CD14-positive monocyte (primary cell): ENCODE data around the gene SHD. TPM values are rescaled to one million over a fixed set of nuclear protein-coding genes. Genes with fewer than 3 reads are reported as not detected.

Experiments
- DNase-seq, 3 donors: peaks; one replicate each; pipeline ENCODE4 v3.0.0-alpha.2; 2011 to 2022
- H2AFZ ChIP-seq: 2 replicates; pipeline ENCODE4 v1.6.0; 2012; ENCODE audit warnings: mild to moderate bottlenecking, low read depth, low read length, inconsistent platforms; ENCODE audit not compliant: insufficient read depth, poor library complexity, severe bottlenecking
- H3K27ac ChIP-seq, 2 donors: 1 replicate in 1 of 2; 2 replicates in 1 of 2; pipeline ENCODE4 v1.5.1; 2012 to 2013; ENCODE audit warnings: low read length in 2 of 2, control low read depth in 1 of 2, inconsistent platforms in 1 of 2, low read depth in 1 of 2, mild to moderate bottlenecking in 1 of 2
- H3K27me3 ChIP-seq, 2 donors: one replicate each; pipeline versions ENCODE4 v1.6.0 to v1.6.1; 2011 to 2013; ENCODE audit warnings: low read length in 2 of 2; ENCODE audit not compliant: control insufficient read depth in 2 of 2, insufficient read depth in 2 of 2
- H3K36me3 ChIP-seq, 2 donors: replicated peaks in 1 of 2; 1 replicate in 1 of 2; 2 replicates in 1 of 2; pipeline versions ENCODE4 v1.5.1 to v1.6.1; 2012 to 2013; ENCODE audit warnings: low read length in 2 of 2, control low read depth in 1 of 2, inconsistent platforms in 1 of 2, mild to moderate bottlenecking in 1 of 2; ENCODE audit not compliant: insufficient read depth in 2 of 2, control insufficient read depth in 1 of 2
- H3K4me1 ChIP-seq, 2 donors: 1 replicate in 1 of 2; 2 replicates in 1 of 2; pipeline versions ENCODE4 v1.5.1 to v1.6.1; 2012 to 2013; ENCODE audit warnings: low read length in 2 of 2, control low read depth in 1 of 2, inconsistent platforms in 1 of 2, mild to moderate bottlenecking in 1 of 2, moderate library complexity in 1 of 2; ENCODE audit not compliant: insufficient read depth in 2 of 2, control insufficient read depth in 1 of 2
- H3K4me2 ChIP-seq: replicated peaks from 2 replicates; pipeline ENCODE3; 2012; ENCODE audit warnings: low read length, moderate library complexity, mild to moderate bottlenecking; ENCODE audit not compliant: poor library complexity, severe bottlenecking; ENCODE audit errors: extremely low read depth
- H3K4me3 ChIP-seq, 3 experiments: fragments of 200-600 bp in 1 of 3; sonication (generic) in 1 of 3; replicated peaks in 1 of 3; 1 replicate in 2 of 3; 2 replicates in 1 of 3; pipeline ENCODE4 v1.5.1; 2011 to 2013; ENCODE audit warnings: low read length in 3 of 3, mild to moderate bottlenecking in 3 of 3, control low read depth in 2 of 3, low read depth in 2 of 3, inconsistent platforms in 1 of 3, moderate library complexity in 1 of 3
- H3K79me2 ChIP-seq: 2 replicates; pipeline ENCODE4 v1.6.0; 2012; ENCODE audit warnings: mild to moderate bottlenecking, control low read depth, inconsistent platforms, low read length, moderate library complexity; ENCODE audit not compliant: insufficient read depth
- H3K9ac ChIP-seq: 2 replicates; pipeline ENCODE4 v1.6.0; 2017; ENCODE audit warnings: low read length, mild to moderate bottlenecking; ENCODE audit not compliant: insufficient read depth, poor library complexity, severe bottlenecking
- H3K9me3 ChIP-seq, 2 donors: replicated peaks in 1 of 2; 1 replicate in 1 of 2; 2 replicates in 1 of 2; pipeline versions ENCODE4 v1.5.1 to v1.6.1; 2012 to 2013; ENCODE audit warnings: low read length in 2 of 2, control low read depth in 1 of 2; ENCODE audit not compliant: control insufficient read depth in 1 of 2, insufficient read depth in 1 of 2
- H4K20me1 ChIP-seq: 2 replicates; pipeline ENCODE4 v1.6.0; 2012; ENCODE audit warnings: mild to moderate bottlenecking, low read length, control low read depth, moderate library complexity; ENCODE audit not compliant: insufficient read depth
- H3K27ac Mint-ChIP-seq, 7 donors: one replicate each; pipeline ENCODE4 v1.8.0; 2020; ENCODE audit warnings: mild to moderate bottlenecking in 7 of 7, mixed read lengths in 7 of 7, moderate library complexity in 6 of 7, inconsistent platforms in 2 of 7
- H3K27me3 Mint-ChIP-seq, 3 donors: one replicate each; pipeline ENCODE4 v1.8.0; 2021 to 2022; ENCODE audit warnings: low read depth in 3 of 3, mild to moderate bottlenecking in 3 of 3, mixed read lengths in 3 of 3, moderate library complexity in 3 of 3, inconsistent platforms in 1 of 3
- H3K36me3 Mint-ChIP-seq, 2 donors: one replicate each; pipeline ENCODE4 v1.8.0; 2020; ENCODE audit warnings: mixed read lengths in 2 of 2, inconsistent platforms in 1 of 2, mild to moderate bottlenecking in 1 of 2
- H3K4me1 Mint-ChIP-seq: one replicate; pipeline ENCODE4 v1.8.0; 2020; ENCODE audit warnings: mild to moderate bottlenecking, mixed read lengths
- H3K4me3 Mint-ChIP-seq, 2 donors: one replicate each; pipeline ENCODE4 v1.8.0; 2020; ENCODE audit warnings: mild to moderate bottlenecking in 2 of 2, mixed read lengths in 2 of 2, moderate library complexity in 1 of 2
- H3K9me3 Mint-ChIP-seq, 7 donors: one replicate each; pipeline ENCODE4 v1.8.0; 2020 to 2022; ENCODE audit warnings: mixed read lengths in 7 of 7, mild to moderate bottlenecking in 6 of 7, moderate library complexity in 6 of 7, inconsistent platforms in 2 of 7
- WGBS: methylation state at CpG from one replicate; pipeline ENCODE4 v1.1.5; 2013; ENCODE audit warnings: missing lambda C conversion rate; ENCODE audit not compliant: insufficient coverage; 5-methylcytosine and 5-hydroxymethylcytosine counted together
- intact Hi-C, 2 donors: fragments of 100-400 bp; cut with micrococcal nuclease; formaldehyde crosslinking; loops; one replicate each; pipeline versions ENCODE4 v1.15.0 to v1.15.1; 2023
- polyA plus RNA-seq, 3 donors: library from polyadenylated mRNA; depleted of rRNA in 1 of 3; unstranded in 2 of 3; stranded (reverse) in 1 of 3; fragments of 300-500 nt in 2 of 3; fragments of >200 nt in 1 of 3; fragmentation: Illumina TruSeq in 2 of 3; gene quantifications; 1 replicate in 2 of 3; 2 replicates in 1 of 3; pipeline ENCODE4 v1.2.3, GENCODE V29; 2012 to 2021
- TF ChIP-seq, protein P1 (sequence below): fragments of 200-600 bp; IDR thresholded peaks from one replicate; pipeline ENCODE4 v1.8.0; 2022; ENCODE audit warnings: antibody characterized with exemption, mild to moderate bottlenecking

Gene SHD
- polyA plus RNA-seq, 3 donors = not detected

DNA sequence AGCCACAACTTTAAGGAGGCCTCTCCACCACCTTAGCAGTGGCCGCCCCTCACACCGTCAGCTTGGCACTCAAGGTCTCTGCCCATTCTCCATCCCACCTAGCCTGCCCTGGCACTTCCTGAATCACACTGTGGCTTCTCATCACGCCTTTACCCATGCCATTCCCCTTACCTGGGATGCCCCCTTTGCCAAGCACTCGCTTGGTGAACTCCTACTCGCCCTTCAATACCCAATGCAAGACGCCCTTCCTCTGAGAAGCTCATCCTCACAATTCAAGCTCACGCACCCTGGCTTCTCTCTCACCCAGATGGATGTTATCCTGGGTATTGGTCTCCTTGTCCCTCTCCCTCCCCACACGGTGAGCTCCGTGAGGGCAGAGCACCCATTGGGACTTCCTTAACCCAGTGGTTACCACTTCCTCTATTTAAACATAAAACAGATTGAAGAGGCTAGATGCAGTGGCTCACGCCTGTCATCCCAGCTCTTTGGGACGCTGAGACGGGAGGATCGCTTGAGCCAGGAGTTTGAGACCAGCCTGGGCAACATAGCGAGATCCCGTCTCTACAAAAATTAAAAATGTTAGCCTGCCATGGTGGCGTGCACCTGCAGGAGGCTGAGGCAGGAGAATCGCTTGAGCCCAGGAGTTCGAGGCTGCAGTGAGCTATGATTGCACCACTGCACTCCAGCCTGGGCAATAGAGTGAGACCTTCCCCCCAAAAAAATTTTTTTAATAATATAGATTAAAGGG is 12.6 kb upstream of the SHD start:
- H3K36me3 Mint-ChIP-seq = peaks cover 58 to 89% of the 10 kb centered on the region in 2 donors
- no peak for DNase-seq
- peaks cover 43 to 77% of the 10 kb centered on the region in 2 donors for H3K36me3 ChIP-seq
- peaks cover 12% of the 10 kb centered on the region for H3K4me1 Mint-ChIP-seq
- no peak overlapping the region for H3K4me3 ChIP-seq
- H2AFZ ChIP-seq = no peak overlapping the region
- TF ChIP-seq, protein P1, sequence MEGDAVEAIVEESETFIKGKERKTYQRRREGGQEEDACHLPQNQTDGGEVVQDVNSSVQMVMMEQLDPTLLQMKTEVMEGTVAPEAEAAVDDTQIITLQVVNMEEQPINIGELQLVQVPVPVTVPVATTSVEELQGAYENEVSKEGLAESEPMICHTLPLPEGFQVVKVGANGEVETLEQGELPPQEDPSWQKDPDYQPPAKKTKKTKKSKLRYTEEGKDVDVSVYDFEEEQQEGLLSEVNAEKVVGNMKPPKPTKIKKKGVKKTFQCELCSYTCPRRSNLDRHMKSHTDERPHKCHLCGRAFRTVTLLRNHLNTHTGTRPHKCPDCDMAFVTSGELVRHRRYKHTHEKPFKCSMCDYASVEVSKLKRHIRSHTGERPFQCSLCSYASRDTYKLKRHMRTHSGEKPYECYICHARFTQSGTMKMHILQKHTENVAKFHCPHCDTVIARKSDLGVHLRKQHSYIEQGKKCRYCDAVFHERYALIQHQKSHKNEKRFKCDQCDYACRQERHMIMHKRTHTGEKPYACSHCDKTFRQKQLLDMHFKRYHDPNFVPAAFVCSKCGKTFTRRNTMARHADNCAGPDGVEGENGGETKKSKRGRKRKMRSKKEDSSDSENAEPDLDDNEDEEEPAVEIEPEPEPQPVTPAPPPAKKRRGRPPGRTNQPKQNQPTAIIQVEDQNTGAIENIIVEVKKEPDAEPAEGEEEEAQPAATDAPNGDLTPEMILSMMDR = no peak
- intact Hi-C loops = loop anchor here (2.0 to 10.0 kb wide), 3 partner anchors 86 to 258 kb away; no protein-coding TSS in a partner anchor
- H3K79me2 ChIP-seq = no peaks in the 10 kb centered on the region
- H3K9me3 Mint-ChIP-seq = peaks cover 0 to 3% (median 0%) of the 10 kb centered on the region in 7 donors
- no peak overlapping the region for H3K4me3 Mint-ChIP-seq
- no peak overlapping the region for H3K9ac ChIP-seq
- peak overlapping the region; percentile 25 to 76 (median 72) for H3K27ac Mint-ChIP-seq
- peak overlapping the region in 1 of 2 donors; percentile 48 for H3K27ac ChIP-seq
- no peaks in the 10 kb centered on the region for H3K9me3 ChIP-seq
- H3K27me3 Mint-ChIP-seq = peaks cover 0 to 3% (median 2%) of the 10 kb centered on the region in 3 donors
- H3K4me2 ChIP-seq = no peak overlapping the region
- H4K20me1 ChIP-seq = peaks cover 9% of the 10 kb centered on the region
- WGBS = 53% methylated on average over 7 of the region's 18 CpGs
- H3K4me1 ChIP-seq = peaks cover 9 to 10% of the 10 kb centered on the region in 2 donors
- no peaks in the 10 kb centered on the region for H3K27me3 ChIP-seq

DNA sequence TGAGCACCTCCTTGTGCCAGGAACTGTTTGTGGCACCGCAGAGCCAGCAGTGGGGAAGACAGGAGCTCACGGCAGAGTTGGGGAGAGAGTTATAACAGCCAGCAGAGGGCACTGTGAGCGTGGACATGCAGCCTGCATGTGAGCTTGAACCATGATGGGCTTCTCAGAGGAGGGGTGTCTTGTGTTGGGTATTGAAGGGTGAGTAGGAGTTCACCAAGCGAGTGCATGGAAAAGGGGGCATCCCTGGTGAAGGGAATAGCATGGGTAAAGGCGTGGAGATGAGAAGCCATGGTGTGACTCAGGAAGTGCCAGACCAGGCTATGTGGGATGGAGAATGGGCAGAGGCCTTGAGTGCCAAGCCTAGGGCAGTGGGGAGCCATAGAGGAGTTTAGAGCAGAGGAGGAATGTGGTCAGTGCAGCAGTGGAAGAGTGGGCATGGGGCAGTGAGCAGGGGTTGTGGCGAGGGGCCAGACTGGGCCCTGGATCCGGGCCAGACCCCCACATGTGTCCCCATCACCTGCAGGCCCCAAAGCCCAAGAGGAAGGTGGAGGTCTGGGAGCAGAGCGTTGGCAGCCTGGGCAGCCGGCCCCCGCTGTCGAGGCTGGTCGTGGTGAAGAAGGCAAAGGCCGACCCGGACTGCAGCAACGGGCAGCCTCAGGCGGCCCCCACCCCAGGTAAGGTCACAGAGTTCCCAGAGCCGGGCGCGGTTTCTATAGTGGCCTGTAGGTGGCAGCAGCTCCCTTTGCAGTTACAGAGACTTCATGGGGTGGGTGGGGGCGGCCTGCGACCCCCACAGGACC is 11.8 kb upstream of the SHD start:
- H3K9me3 ChIP-seq = no peaks in the 10 kb centered on the region
- no peak overlapping the region for H3K4me2 ChIP-seq
- H4K20me1 ChIP-seq = peaks cover 9% of the 10 kb centered on the region
- peaks cover 55 to 88% of the 10 kb centered on the region in 2 donors for H3K36me3 Mint-ChIP-seq
- no peaks in the 10 kb centered on the region for H3K79me2 ChIP-seq
- H3K9ac ChIP-seq = no peak overlapping the region
- no peak overlapping the region for H3K4me3 ChIP-seq
- DNase-seq = peak; percentile 23 to 40 (median 36)
- H2AFZ ChIP-seq = no peak overlapping the region
- intact Hi-C loops = loop anchor here (2.0 to 10.0 kb wide), 3 partner anchors 85 to 258 kb away; no protein-coding TSS in a partner anchor
- peaks cover 12% of the 10 kb centered on the region for H3K4me1 Mint-ChIP-seq
- WGBS = 59% methylated on average over 11 of the region's 21 CpGs
- H3K27me3 Mint-ChIP-seq = peaks cover 0 to 3% (median 2%) of the 10 kb centered on the region in 3 donors
- no peak overlapping the region for H3K27ac ChIP-seq
- peaks cover 0 to 4% (median 2%) of the 10 kb centered on the region in 7 donors for H3K9me3 Mint-ChIP-seq
- no peaks in the 10 kb centered on the region for H3K27me3 ChIP-seq
- peaks cover 9 to 10% of the 10 kb centered on the region in 2 donors for H3K4me1 ChIP-seq
- peaks cover 44 to 76% of the 10 kb centered on the region in 2 donors for H3K36me3 ChIP-seq
- TF ChIP-seq, protein P1 = peak; percentile 89
- peak overlapping the region in 4 of 7 donors; percentile 50 to 60 (median 52) for H3K27ac Mint-ChIP-seq
- H3K4me3 Mint-ChIP-seq = no peak overlapping the region
